GM23338 (cell line): ENCODE data around the gene MORN4. TPM values are rescaled to one million over a fixed set of nuclear protein-coding genes. Genes with fewer than 3 reads are reported as not detected.

Experiments
- ATAC-seq: fragments of 200-7000 bp; cut with Tn5 transposase; 3 replicates; pipeline ENCODE4 v1.9.1; 2020
- DNase-seq: peaks from one replicate; pipeline ENCODE4 v3.0.0-alpha.2; 2015; ENCODE audit warnings: low spot score
- H2AFZ ChIP-seq: fragments of 200-600 bp; sonication (generic); 2 replicates; pipeline ENCODE4 v1.8.0; 2016; ENCODE audit warnings: antibody characterized with exemption, mild to moderate bottlenecking, moderate library complexity
- H3F3A ChIP-seq: fragments of 200-600 bp; sonication (generic); replicated peaks from 2 replicates; pipeline ENCODE4 v1.8.0; 2017; ENCODE audit warnings: antibody characterized with exemption, mixed run types, low read depth
- H3K27ac ChIP-seq: fragments of 200-600 bp; sonication (generic); 2 replicates; pipeline ENCODE4 v1.6.1; 2016; ENCODE audit warnings: low read depth
- H3K27me3 ChIP-seq: fragments of 200-600 bp; sonication (generic); 2 replicates; pipeline ENCODE4 v1.8.0; 2016; ENCODE audit warnings: mild to moderate bottlenecking, mixed run types, moderate library complexity; ENCODE audit not compliant: insufficient read depth
- H3K36me3 ChIP-seq: fragments of 200-600 bp; sonication (generic); 2 replicates; pipeline ENCODE4 v1.8.0; 2016; ENCODE audit warnings: mild to moderate bottlenecking; ENCODE audit not compliant: insufficient read depth
- H3K4me1 ChIP-seq: fragments of 200-600 bp; sonication (generic); 2 replicates; pipeline ENCODE4 v1.8.0; 2016; ENCODE audit warnings: mild to moderate bottlenecking, moderate library complexity; ENCODE audit not compliant: insufficient read depth
- H3K4me2 ChIP-seq: fragments of 200-600 bp; sonication (generic); 2 replicates; pipeline ENCODE4 v1.7.1; 2017; ENCODE audit warnings: mixed run types
- H3K4me3 ChIP-seq: fragments of 200-600 bp; sonication (generic); 2 replicates; pipeline ENCODE4 v1.6.1; 2016; ENCODE audit warnings: mixed run types
- H3K79me2 ChIP-seq: fragments of 200-600 bp; sonication (generic); replicated peaks from 2 replicates; pipeline ENCODE4 v1.8.0; 2017; ENCODE audit warnings: mild to moderate bottlenecking; ENCODE audit not compliant: insufficient read depth
- H3K9me2 ChIP-seq: fragments of 200-600 bp; sonication (generic); 2 replicates; pipeline ENCODE4 v1.8.0; 2017; ENCODE audit not compliant: insufficient read depth
- H4K20me1 ChIP-seq: fragments of 200-600 bp; sonication (generic); replicated peaks from 2 replicates; pipeline ENCODE4 v1.8.0; 2017; ENCODE audit warnings: mild to moderate bottlenecking; ENCODE audit not compliant: insufficient read depth
- H3K27ac Mint-ChIP-seq: 2 replicates; pipeline ENCODE4 v1.8.0; 2020; ENCODE audit warnings: inconsistent platforms, mild to moderate bottlenecking, moderate library complexity, mixed read lengths
- H3K27me3 Mint-ChIP-seq: 3 replicates; pipeline ENCODE4 v1.8.0; 2022; ENCODE audit warnings: low read depth, mild to moderate bottlenecking, moderate library complexity, mixed read lengths, inconsistent platforms; ENCODE audit not compliant: insufficient read depth, poor library complexity
- H3K36me3 Mint-ChIP-seq: 3 replicates; pipeline ENCODE4 v1.8.0; 2021; ENCODE audit warnings: low read depth, mild to moderate bottlenecking, inconsistent platforms, moderate library complexity, mixed read lengths
- H3K4me1 Mint-ChIP-seq: 3 replicates; pipeline ENCODE4 v1.8.0; 2020; ENCODE audit warnings: mild to moderate bottlenecking, inconsistent platforms, mixed read lengths
- H3K4me3 Mint-ChIP-seq: 3 replicates; pipeline ENCODE4 v1.8.0; 2021; ENCODE audit warnings: moderate library complexity, mild to moderate bottlenecking, inconsistent platforms, mixed read lengths
- H3K9me3 Mint-ChIP-seq: 3 replicates; pipeline ENCODE4 v1.8.0; 2020; ENCODE audit warnings: moderate library complexity, mild to moderate bottlenecking, inconsistent platforms, mixed read lengths
- CREB1 ChIP-seq: fragments of 250-450 bp; sonication (Bioruptor Pico); IDR thresholded peaks from 2 replicates; pipeline ENCODE4 v1.5.0; 2020; ENCODE audit warnings: low read depth, mild to moderate bottlenecking, moderate library complexity
- CTCF ChIP-seq, 2 experiments: fragments of 200-600 bp in 1 of 2; sonication (generic) in 1 of 2; conservative IDR thresholded peaks; 2 replicates each; pipeline versions ENCODE4 v1.5.1 to v1.6.1; 2016 to 2017; ENCODE audit warnings: antibody characterized with exemption in 2 of 2, low read depth in 2 of 2, mild to moderate bottlenecking in 2 of 2, moderate library complexity in 1 of 2
- ETS1 ChIP-seq: IDR thresholded peaks from 2 replicates; pipeline ENCODE4 v1.6.1; 2016; ENCODE audit warnings: antibody characterized with exemption
- EZH2 ChIP-seq: fragments of 200-600 bp; sonication (generic); IDR thresholded peaks from one replicate; pipeline ENCODE4 v1.8.0; 2017; ENCODE audit warnings: antibody characterized with exemption, mild to moderate bottlenecking, low read depth; ENCODE audit not compliant: unreplicated experiment
- POLR2AphosphoS5 ChIP-seq: IDR thresholded peaks from 2 replicates; pipeline ENCODE4 v1.6.1; 2016; ENCODE audit warnings: antibody characterized with exemption, low read depth
- STAT1 ChIP-seq: IDR thresholded peaks from one replicate; pipeline ENCODE4 v1.6.1; 2016; ENCODE audit warnings: antibody characterized with exemption; ENCODE audit not compliant: unreplicated experiment
- ZNF114 ChIP-seq: fragments of 250-450 bp; sonication (Bioruptor Pico); IDR thresholded peaks from 2 replicates; pipeline ENCODE4 v1.5.0; 2020; ENCODE audit warnings: mild to moderate bottlenecking, moderate library complexity
- ZNF331 ChIP-seq: fragments of 250-450 bp; sonication (Bioruptor Pico); IDR thresholded peaks from 2 replicates; pipeline ENCODE4 v1.5.0; 2020; ENCODE audit warnings: low read depth, mild to moderate bottlenecking, moderate library complexity
- polyA plus RNA-seq: library from polyadenylated mRNA; unstranded; fragments of >200 nt; fragmentation: Nextera tagmentation; extraction: Ambion mirVana; gene quantifications from 2 replicates; pipeline ENCODE4 v1.2.1, GENCODE V29; 2016
- total RNA-seq: library from RNA; depleted of rRNA; stranded (reverse); fragments of >200 nt; shearing (Covaris generic); gene quantifications from 2 replicates; pipeline ENCODE4 v1.2.3, GENCODE V29; 2014

Gene MORN4
- total and polyA plus RNA-seq, 2 experiments from 2014 or later = 9.0 to 50.0 TPM

- peaks cover 10% of the 10 kb centered on the region for H3K4me1 Mint-ChIP-seq
- H3K27me3 Mint-ChIP-seq = peaks cover 10% of the 10 kb centered on the region
- no peaks in the 10 kb centered on the region for H3K9me2 ChIP-seq
- 0 out of 2 replicates have a peak, but pooled peaks cover 3% of the 10 kb centered on the region for H3K4me1 ChIP-seq
- H2AFZ ChIP-seq = no peak overlapping the region
- no peak overlapping the region for H3K4me2 ChIP-seq
- H3K36me3 Mint-ChIP-seq = no peaks in the 10 kb centered on the region; the same call in 2 of the 3 replicates
- no peaks in the 10 kb centered on the region for H3K36me3 ChIP-seq
- TF ChIP-seq CREB1 = no peak
- TF ChIP-seq ZNF331 (CRISPR knock-in tag) = no peak
- no peak for TF ChIP-seq ETS1
- no peak for TF ChIP-seq STAT1
- TF ChIP-seq EZH2 = no peak
- no peak for TF ChIP-seq CTCF (conservative IDR thresholded peaks at IDR 0.05; ENCODE audit: low read depth in 2 of 2)
- no peak for TF ChIP-seq POLR2AphosphoS5
- no peak for TF ChIP-seq ZNF114 (CRISPR knock-in tag)
- H3F3A ChIP-seq = no peaks in the 10 kb centered on the region
- H3K27me3 ChIP-seq = no peaks in the 10 kb centered on the region
- H3K27ac Mint-ChIP-seq = no peak overlapping the region
- peaks cover 2% of the 10 kb centered on the region; the same call in 2 of the 3 replicates for H3K9me3 Mint-ChIP-seq
- H3K4me3 Mint-ChIP-seq = no peak overlapping the region
- ATAC-seq (no peak), DNase-seq (no peak)
- peaks cover 14% of the 10 kb centered on the region for H3K79me2 ChIP-seq
- H4K20me1 ChIP-seq = no peaks in the 10 kb centered on the region
- no peak overlapping the region for H3K27ac ChIP-seq
- no peak overlapping the region for H3K4me3 ChIP-seq
Measured at GRCh38 chr10:97635577-97635976, 2.3 kb upstream of the MORN4 start.

- H2AFZ ChIP-seq = peak overlapping the region; percentile 80
Measured at GRCh38 chr10:97633921-97634320, 621 bp upstream of the MORN4 start.

More at GRCh38 chr10:97633921-97634320, 621 bp upstream of the MORN4 start:
- H3K4me3 Mint-ChIP-seq = peak overlapping the region; percentile 97
- no peaks in the 10 kb centered on the region for H3F3A ChIP-seq
- H3K27me3 Mint-ChIP-seq = peaks cover 5% of the 10 kb centered on the region
- TF ChIP-seq ETS1 (no peak), CTCF (conservative IDR thresholded peaks at IDR 0.05; ENCODE audit: low read depth in 2 of 2) (peak in 1 of 2 experiments; percentile 36; a peak in 2 of 4 replicates)
- H3K27me3 ChIP-seq = no peaks in the 10 kb centered on the region
- H3K36me3 Mint-ChIP-seq = no peaks in the 10 kb centered on the region
- peak overlapping the region; percentile 73 for H3K4me2 ChIP-seq
- H3K79me2 ChIP-seq = peaks cover 18% of the 10 kb centered on the region
- no peaks in the 10 kb centered on the region for H4K20me1 ChIP-seq
- no peaks in the 10 kb centered on the region for H3K9me3 Mint-ChIP-seq
- ATAC-seq (peak; percentile 12), DNase-seq (peak; percentile 54)
- H3K4me3 ChIP-seq = peak overlapping the region; percentile 74
- no peaks in the 10 kb centered on the region for H3K9me2 ChIP-seq
- no peaks in the 10 kb centered on the region for H3K36me3 ChIP-seq
- H3K4me1 Mint-ChIP-seq = peaks cover 6% of the 10 kb centered on the region; the same call in 2 of the 3 replicates
- H3K4me1 ChIP-seq = 0 out of 2 replicates have a peak, but pooled peaks cover 3% of the 10 kb centered on the region
- peak overlapping the region; percentile 98 for H3K27ac Mint-ChIP-seq
- H3K27ac ChIP-seq = peak overlapping the region; percentile 64; the same call in 1 of the 2 replicates
